PC-3 (cell line): ENCODE data around the gene CFTR. TPM values are rescaled to one million over a fixed set of nuclear protein-coding genes. Genes with fewer than 3 reads are reported as not detected.
A peak's percentile ranks its signal among the peaks of the same experiment; 100 is the strongest.

ENCODE experiments used
- ATAC-seq: fragments of 200-7000 bp; cut with Tn5 transposase; 2 replicates; pipeline ENCODE4 v1.9.1; 2020; ENCODE audit warnings: mild to moderate bottlenecking, moderate library complexity
- BruUV-seq: library from RNA; stranded (reverse); fragments of 400-500 nt; replicated peaks from 2 replicates; lab custom pipeline; 2021; lab: Mats Ljungman, UMichigan
- CTCF ChIA-PET: fragments of 300-600 bp; sonication (Branson Sonifier 250); formaldehyde crosslinking; loops from one replicate; lab custom pipeline; 2022; ENCODE audit warnings: antibody characterized with exemption; lab: Charles Lee
- POLR2A ChIA-PET: fragments of 300-600 bp; sonication (Branson Sonifier 250); formaldehyde crosslinking; loops from one replicate; lab custom pipeline; 2022; ENCODE audit warnings: antibody characterized with exemption; ENCODE audit not compliant: unreplicated experiment; lab: Charles Lee
- DNase-seq: peaks from one replicate; pipeline ENCODE4 v3.0.0-alpha.2; 2015
- H2AFZ ChIP-seq: fragments of 300-600 bp; sonication (generic); 2 replicates; pipeline ENCODE4 v1.6.0; 2016; ENCODE audit warnings: antibody characterized with exemption, low read length
- H3F3A ChIP-seq: fragments of 300-600 bp; sonication (generic); one replicate; pipeline ENCODE4 v1.6.0; 2017; ENCODE audit warnings: antibody characterized with exemption, low read length, control low read depth, mild to moderate bottlenecking; ENCODE audit not compliant: unreplicated experiment
- H3K27ac ChIP-seq: fragments of 300-600 bp; sonication (generic); 2 replicates; pipeline ENCODE4 v1.5.1; 2016; ENCODE audit warnings: mild to moderate bottlenecking, low read length
- H3K27me3 ChIP-seq: fragments of 300-600 bp; sonication (generic); 2 replicates; pipeline ENCODE4 v1.6.1; 2016; ENCODE audit warnings: low read length, mixed read lengths
- H3K36me3 ChIP-seq: fragments of 300-600 bp; sonication (generic); 2 replicates; pipeline ENCODE4 v1.6.1; 2016; ENCODE audit warnings: low read depth, mixed run types, low read length, mixed read lengths
- H3K4me1 ChIP-seq: fragments of 300-600 bp; sonication (generic); 2 replicates; pipeline ENCODE4 v1.5.1; 2016; ENCODE audit warnings: low read length; ENCODE audit not compliant: insufficient read depth
- H3K4me2 ChIP-seq: fragments of 300-600 bp; sonication (generic); 2 replicates; pipeline ENCODE4 v1.6.0; 2016; ENCODE audit warnings: low read length
- H3K4me3 ChIP-seq: fragments of 300-600 bp; sonication (generic); 2 replicates; pipeline ENCODE4 v1.5.1; 2016; ENCODE audit warnings: mild to moderate bottlenecking, low read length, mixed read lengths
- H3K79me2 ChIP-seq: fragments of 300-600 bp; sonication (generic); 2 replicates; pipeline ENCODE4 v1.6.1; 2017; ENCODE audit warnings: low read length, mixed read lengths
- H3K9ac ChIP-seq: fragments of 300-600 bp; sonication (generic); 2 replicates; pipeline ENCODE4 v1.6.0; 2016; ENCODE audit warnings: mild to moderate bottlenecking, low read length
- H3K9me2 ChIP-seq: fragments of 300-600 bp; sonication (generic); replicated peaks from 2 replicates; pipeline ENCODE4 v1.6.1; 2016; ENCODE audit warnings: mixed run types, low read length, mixed read lengths
- H3K9me3 ChIP-seq: fragments of 300-600 bp; sonication (generic); 2 replicates; pipeline ENCODE4 v1.6.1; 2016; ENCODE audit warnings: low read length, mixed read lengths
- H4K20me1 ChIP-seq: fragments of 300-600 bp; sonication (generic); 2 replicates; pipeline ENCODE4 v1.6.1; 2016; ENCODE audit warnings: low read length, mixed read lengths
- CTCF ChIP-seq: fragments of 300-600 bp; sonication (generic); conservative IDR thresholded peaks from 2 replicates; pipeline ENCODE4 v1.5.1; 2017; ENCODE audit warnings: antibody characterized with exemption, low read depth, mild to moderate bottlenecking, low read length
- EZH2 ChIP-seq: fragments of 300-600 bp; sonication (generic); IDR thresholded peaks from one replicate; pipeline ENCODE4 v1.6.1; 2017; ENCODE audit warnings: antibody characterized with exemption, mild to moderate bottlenecking, low read length; ENCODE audit not compliant: unreplicated experiment
- EZH2phosphoT487 ChIP-seq: fragments of 300-600 bp; sonication (generic); IDR thresholded peaks from 2 replicates; pipeline ENCODE4 v1.6.1; 2018; ENCODE audit warnings: mild to moderate bottlenecking, antibody characterized with exemption, low read length, borderline replicate concordance
- intact Hi-C: fragments of 100-400 bp; cut with micrococcal nuclease; formaldehyde crosslinking; loops from 2 replicates; pipeline ENCODE4 v1.9.0; 2023
- total RNA-seq: library from RNA; depleted of rRNA; stranded (reverse); fragments of >200 nt; gene quantifications from 2 replicates; pipeline ENCODE4 v1.2.3, GENCODE V29; 2014

The CFTR gene
- total RNA-seq, 1 experiment from 2014 or later: not detected

GRCh38 chr7:117665368-117665767 lies 185.5 kb downstream of the CFTR start:
- no peak for DNase-seq
- no TSS peak for BruUV-seq
- no peak for TF ChIP-seq EZH2phosphoT487
- TF ChIP-seq EZH2: no peak
- TF ChIP-seq CTCF: no peak
- Histone ChIP-seq H3K4me1 (peaks cover 9% of the 10 kb centered on the region), H3K4me3 (no peak overlapping the region), H2AFZ (no peak overlapping the region), H3K4me2 (no peak overlapping the region), H4K20me1 (no peaks in the 10 kb centered on the region), H3K79me2 (no peaks in the 10 kb centered on the region), H3K27ac (no peak overlapping the region), H3K9me3 (no peaks in the 10 kb centered on the region), H3F3A (no peaks in the 10 kb centered on the region), H3K27me3 (no peaks in the 10 kb centered on the region), H3K9me2 (no peaks in the 10 kb centered on the region), H3K9ac (no peak overlapping the region), H3K36me3 (no peaks in the 10 kb centered on the region)
- ATAC-seq: no peak
- intact Hi-C loops: no loop called here
- POLR2A ChIA-PET: no interaction called here
- CTCF ChIA-PET: no interaction called here

DNA sequence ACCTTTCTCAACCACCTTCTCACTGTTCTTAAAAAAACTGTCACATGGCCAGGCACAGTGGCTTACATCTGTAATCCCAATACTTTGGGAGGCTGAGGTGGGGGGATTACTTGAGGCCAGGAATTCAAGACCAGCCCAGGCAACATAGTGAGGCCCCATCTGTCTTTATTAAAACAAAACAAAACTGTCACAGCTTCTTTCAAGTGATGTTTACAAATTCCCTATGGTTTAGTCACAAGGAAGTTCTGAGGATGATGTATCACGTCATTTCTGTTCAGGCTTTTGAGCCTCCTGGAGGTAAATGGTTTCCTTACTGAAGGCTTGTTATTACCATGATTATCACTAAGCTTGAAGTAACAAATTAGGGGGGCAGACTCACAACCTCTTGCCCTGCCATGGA lies 186.2 kb downstream of the CFTR start:
- Histone ChIP-seq H4K20me1 (no peaks in the 10 kb centered on the region), H3K27ac (no peak overlapping the region), H3K36me3 (no peaks in the 10 kb centered on the region), H3K9me3 (no peaks in the 10 kb centered on the region), H3K4me1 (peaks cover 9% of the 10 kb centered on the region), H3K79me2 (no peaks in the 10 kb centered on the region), H3K27me3 (no peaks in the 10 kb centered on the region), H3F3A (no peaks in the 10 kb centered on the region), H3K4me3 (no peak overlapping the region), H3K9me2 (no peaks in the 10 kb centered on the region), H3K9ac (no peak overlapping the region), H3K4me2 (no peak overlapping the region), H2AFZ (no peak overlapping the region)
- peak; percentile 51 for DNase-seq
- TF ChIP-seq CTCF (no peak), EZH2phosphoT487 (no peak), EZH2 (no peak)
- no TSS peak for BruUV-seq
- ChIA-PET POLR2A (no interaction called here), CTCF (no interaction called here)
- intact Hi-C loops: no loop called here
- ATAC-seq: peak; percentile 27; the same call in 1 of the 2 replicates

DNA sequence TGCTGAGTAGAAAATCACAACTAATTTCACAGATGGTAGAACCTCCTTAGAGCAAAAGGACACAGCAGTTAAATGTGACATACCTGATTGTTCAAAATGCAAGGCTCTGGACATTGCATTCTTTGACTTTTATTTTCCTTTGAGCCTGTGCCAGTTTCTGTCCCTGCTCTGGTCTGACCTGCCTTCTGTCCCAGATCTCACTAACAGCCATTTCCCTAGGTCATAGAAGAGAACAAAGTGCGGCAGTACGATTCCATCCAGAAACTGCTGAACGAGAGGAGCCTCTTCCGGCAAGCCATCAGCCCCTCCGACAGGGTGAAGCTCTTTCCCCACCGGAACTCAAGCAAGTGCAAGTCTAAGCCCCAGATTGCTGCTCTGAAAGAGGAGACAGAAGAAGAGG lies 186.9 kb downstream of the CFTR start:
- Histone ChIP-seq H3K27me3 (no peaks in the 10 kb centered on the region), H3K27ac (no peak overlapping the region), H3K4me3 (no peak overlapping the region), H4K20me1 (no peaks in the 10 kb centered on the region), H3K4me1 (peaks cover 9% of the 10 kb centered on the region), H3K79me2 (no peaks in the 10 kb centered on the region), H3K9me2 (no peaks in the 10 kb centered on the region), H3K9me3 (no peaks in the 10 kb centered on the region), H3K9ac (no peak overlapping the region), H3F3A (no peaks in the 10 kb centered on the region), H2AFZ (no peak overlapping the region), H3K4me2 (no peak overlapping the region), H3K36me3 (no peaks in the 10 kb centered on the region)
- ChIA-PET POLR2A (no interaction called here), CTCF (no interaction called here)
- intact Hi-C loops: no loop called here
- ATAC-seq (no peak), DNase-seq (no peak)
- no peak for TF ChIP-seq CTCF
- no peak for TF ChIP-seq EZH2phosphoT487
- no peak for TF ChIP-seq EZH2
- no TSS peak for BruUV-seq
